H9 (cell line): ENCODE data around the gene CACNB2. TPM values are rescaled to one million over a fixed set of nuclear protein-coding genes. Genes with fewer than 3 reads are reported as not detected.

ENCODE experiments used
- DNase-seq: peaks from one replicate; pipeline ENCODE4 v3.0.0-alpha.2; 2017
- H2AFZ ChIP-seq: one replicate; pipeline ENCODE4 v1.6.1; 2013; ENCODE audit warnings: mild to moderate bottlenecking, low read length, control low read depth, moderate library complexity
- H2AK5ac ChIP-seq: 2 replicates; pipeline ENCODE4 v1.6.1; 2013; ENCODE audit warnings: low read length, control low read depth, mixed read lengths; ENCODE audit not compliant: insufficient read length
- H2BK120ac ChIP-seq: one replicate; pipeline ENCODE4 v1.6.1; 2013; ENCODE audit warnings: low read depth, mild to moderate bottlenecking, low read length, control low read depth, inconsistent platforms; ENCODE audit not compliant: poor library complexity, severe bottlenecking
- H2BK12ac ChIP-seq: 2 replicates; pipeline ENCODE4 v1.6.1; 2013; ENCODE audit warnings: low read length, control low read depth, mixed read lengths, low read depth; ENCODE audit not compliant: insufficient read length
- H2BK15ac ChIP-seq: 2 replicates; pipeline ENCODE4 v1.6.1; 2013; ENCODE audit warnings: low read depth, low read length, control low read depth
- H2BK20ac ChIP-seq: one replicate; pipeline ENCODE4 v1.6.1; 2013; ENCODE audit warnings: low read depth, mild to moderate bottlenecking, low read length, control low read depth, inconsistent platforms; ENCODE audit not compliant: poor library complexity, severe bottlenecking
- H2BK5ac ChIP-seq: 2 replicates; pipeline ENCODE4 v1.6.1; 2013; ENCODE audit warnings: low read length, control low read depth, mixed read lengths; ENCODE audit not compliant: insufficient read length
- H3K14ac ChIP-seq: 2 replicates; pipeline ENCODE4 v1.6.1; 2013; ENCODE audit warnings: low read length, control low read depth; ENCODE audit not compliant: insufficient read depth
- H3K18ac ChIP-seq: 2 replicates; pipeline ENCODE4 v1.6.1; 2013; ENCODE audit warnings: low read depth, mild to moderate bottlenecking, mixed read lengths, low read length, control low read depth; ENCODE audit not compliant: insufficient read length
- H3K23ac ChIP-seq: 2 replicates; pipeline ENCODE4 v1.6.1; 2013; ENCODE audit warnings: low read length, control low read depth, mixed read lengths, low read depth; ENCODE audit not compliant: insufficient read length
- H3K23me2 ChIP-seq: 2 replicates; pipeline ENCODE4 v1.6.1; 2013; ENCODE audit warnings: low read depth, mild to moderate bottlenecking, mixed read lengths, low read length, control low read depth; ENCODE audit not compliant: insufficient read length, poor library complexity, severe bottlenecking
- H3K27ac ChIP-seq: 2 replicates; pipeline ENCODE4 v1.5.1; 2013; ENCODE audit warnings: low read length, control low read depth, mixed read lengths, low read depth; ENCODE audit not compliant: insufficient read length
- H3K27me3 ChIP-seq: 2 replicates; pipeline ENCODE4 v1.6.1; 2013; ENCODE audit warnings: low read length, control low read depth, inconsistent platforms; ENCODE audit not compliant: insufficient read depth
- H3K4ac ChIP-seq: 2 replicates; pipeline ENCODE4 v1.6.1; 2013; ENCODE audit warnings: low read depth, mild to moderate bottlenecking, control low read depth, inconsistent platforms, low read length, moderate library complexity
- H3K4me1 ChIP-seq: 2 replicates; pipeline ENCODE4 v1.6.1; 2013; ENCODE audit warnings: low read length, control low read depth, inconsistent platforms; ENCODE audit not compliant: insufficient read depth
- H3K4me2 ChIP-seq: 2 replicates; pipeline ENCODE4 v1.6.1; 2013; ENCODE audit warnings: low read length, control low read depth, mixed read lengths; ENCODE audit not compliant: insufficient read length, insufficient read depth
- H3K56ac ChIP-seq: 2 replicates; pipeline ENCODE4 v1.6.1; 2013; ENCODE audit warnings: low read depth, mild to moderate bottlenecking, mixed read lengths, low read length, control low read depth; ENCODE audit not compliant: insufficient read length
- H3K79me1 ChIP-seq: 2 replicates; pipeline ENCODE4 v1.6.1; 2013; ENCODE audit warnings: low read depth, mild to moderate bottlenecking, moderate library complexity, low read length, control low read depth, inconsistent platforms; ENCODE audit not compliant: insufficient read depth, poor library complexity, severe bottlenecking
- H3K79me2 ChIP-seq: 2 replicates; pipeline ENCODE4 v1.6.1; 2013; ENCODE audit warnings: low read length, control low read depth, inconsistent platforms; ENCODE audit not compliant: insufficient read depth
- H3K9ac ChIP-seq: 2 replicates; pipeline ENCODE4 v1.6.1; 2013; ENCODE audit warnings: low read length, control low read depth, mixed read lengths; ENCODE audit not compliant: insufficient read length; ENCODE audit errors: extremely low read depth
- H3K9me3 ChIP-seq: one replicate; pipeline ENCODE4 v1.6.1; 2013; ENCODE audit warnings: low read depth, low read length, inconsistent platforms; ENCODE audit not compliant: control insufficient read depth
- H3T11ph ChIP-seq: one replicate; pipeline ENCODE4 v1.6.1; 2013; ENCODE audit warnings: mild to moderate bottlenecking, low read length, control low read depth, inconsistent platforms
- H4K20me1 ChIP-seq: one replicate; pipeline ENCODE4 v1.6.1; 2013; ENCODE audit not compliant: control insufficient read depth, insufficient read length, insufficient read depth
- H4K5ac ChIP-seq: 2 replicates; pipeline ENCODE4 v1.6.1; 2013; ENCODE audit warnings: low read depth, mild to moderate bottlenecking, mixed read lengths, low read length, control low read depth; ENCODE audit not compliant: insufficient read length
- H4K8ac ChIP-seq: replicated peaks from 2 replicates; pipeline ENCODE4 v1.6.1; 2013; ENCODE audit warnings: low read length, control low read depth, mixed read lengths, low read depth; ENCODE audit not compliant: insufficient read length
- H4K91ac ChIP-seq: 2 replicates; pipeline ENCODE4 v1.6.1; 2013; ENCODE audit warnings: low read depth, mild to moderate bottlenecking, moderate library complexity, mixed read lengths, low read length, control low read depth; ENCODE audit not compliant: insufficient read length
- H3K27ac Mint-ChIP-seq, 3 experiments: 2 replicates in 2 of 3; 3 replicates in 1 of 3; pipeline ENCODE4 v1.8.0; 2020 to 2021; ENCODE audit warnings: mixed read lengths in 3 of 3, mild to moderate bottlenecking in 1 of 3, moderate library complexity in 1 of 3
- H3K27me3 Mint-ChIP-seq: 2 replicates; pipeline ENCODE4 v1.8.0; 2021; ENCODE audit warnings: low read depth, mild to moderate bottlenecking, moderate library complexity, mixed read lengths
- H3K36me3 Mint-ChIP-seq, 3 experiments: 2 replicates in 2 of 3; 3 replicates in 1 of 3; pipeline ENCODE4 v1.8.0; 2020 to 2021; ENCODE audit warnings: low read depth in 3 of 3, mixed read lengths in 3 of 3; ENCODE audit not compliant: insufficient read depth in 1 of 3
- H3K4me1 Mint-ChIP-seq, 2 experiments: 2 replicates each; pipeline ENCODE4 v1.8.0; 2020; ENCODE audit warnings: mixed read lengths in 2 of 2
- H3K4me3 Mint-ChIP-seq, 2 experiments: 2 replicates in 1 of 2; 3 replicates in 1 of 2; pipeline ENCODE4 v1.8.0; 2020 to 2021; ENCODE audit warnings: mild to moderate bottlenecking in 2 of 2, mixed read lengths in 2 of 2, moderate library complexity in 1 of 2
- H3K9me3 Mint-ChIP-seq, 2 experiments: 2 replicates in 1 of 2; 3 replicates in 1 of 2; pipeline ENCODE4 v1.8.0; 2020; ENCODE audit warnings: mild to moderate bottlenecking in 2 of 2, mixed read lengths in 2 of 2, moderate library complexity in 1 of 2
- CTCF ChIP-seq: fragments of 200-600 bp; sonication (generic); conservative IDR thresholded peaks from 3 replicates; pipeline ENCODE4 v1.8.0; 2021; ENCODE audit warnings: antibody characterized with exemption, mild to moderate bottlenecking
- WGBS: extraction: QIAGEN DNeasy Blood & Tissue Kit; methylation state at CpG from one replicate; pipeline ENCODE4 v1.1.7; 2013; ENCODE audit warnings: missing lambda C conversion rate, low lambda C conversion rate, mixed read lengths; ENCODE audit not compliant: insufficient read length; ENCODE audit errors: extremely low coverage; 5-methylcytosine and 5-hydroxymethylcytosine counted together
- total RNA-seq: library from RNA; stranded (reverse); gene quantifications from 2 replicates; pipeline ENCODE4 v1.2.1, GENCODE V29; 2021

The CACNB2 gene
- total RNA-seq, 1 experiment from 2014 or later, result 2.6 TPM

- H4K20me1 ChIP-seq, result no peaks in the 10 kb centered on the region
- H3T11ph ChIP-seq, result no peak overlapping the region
- Mint-ChIP-seq H3K27ac (no peak overlapping the region), H3K4me3 (no peak overlapping the region), H3K9me3 (no peaks in the 10 kb centered on the region), H3K36me3 (no peaks in the 10 kb centered on the region; a peak in 1 of 7 replicates), H3K4me1 (0 out of 4 replicates have a peak, but pooled peaks cover 0 to 4% of the 10 kb centered on the region in 2 experiments), H3K27me3 (no peaks in the 10 kb centered on the region; the same call in 1 of the 2 replicates)
- no peak overlapping the region for H2BK120ac ChIP-seq
- no peaks in the 10 kb centered on the region for H3K79me1 ChIP-seq
- H3K9ac ChIP-seq, result no peak overlapping the region
- H3K9me3 ChIP-seq, result no peaks in the 10 kb centered on the region
- no peak overlapping the region for H3K27ac ChIP-seq
- H3K23me2 ChIP-seq, result no peaks in the 10 kb centered on the region
- no peaks in the 10 kb centered on the region for H3K27me3 ChIP-seq
- DNase-seq, result no peak
- H3K79me2 ChIP-seq, result no peaks in the 10 kb centered on the region
- H3K4ac ChIP-seq, result no peak overlapping the region
- H3K4me1 ChIP-seq, result no peaks in the 10 kb centered on the region
- H3K4me2 ChIP-seq, result no peak overlapping the region
- no peak for TF ChIP-seq CTCF
- no peak overlapping the region for H3K23ac ChIP-seq
- H2BK5ac ChIP-seq, result no peak overlapping the region
- no peak overlapping the region for H2AK5ac ChIP-seq
- no peak overlapping the region for H3K56ac ChIP-seq
- H2BK20ac ChIP-seq, result no peak overlapping the region
- H4K8ac ChIP-seq, result no peak overlapping the region
- no peak overlapping the region for H3K18ac ChIP-seq
- no peak overlapping the region for H4K91ac ChIP-seq
- no peak overlapping the region for H4K5ac ChIP-seq
- H2AFZ ChIP-seq, result no peak overlapping the region
- no peak overlapping the region for H3K14ac ChIP-seq
- no CpG with 5 or more reads among the region's 4 CpGs for WGBS
- H2BK15ac ChIP-seq, result no peak overlapping the region
- no peak overlapping the region for H2BK12ac ChIP-seq
Observed at GRCh38 chr10:18254692-18255091, 114.5 kb downstream of the CACNB2 start.
